Measurements from ENCODE around the gene MTERF2. TPM values are rescaled to one million over a fixed set of nuclear protein-coding genes. Genes with fewer than 3 reads are reported as not detected.

MTERF2 gene
- total RNA-seq, 1 donor from 2014 or later: 25.1 TPM

DNA sequence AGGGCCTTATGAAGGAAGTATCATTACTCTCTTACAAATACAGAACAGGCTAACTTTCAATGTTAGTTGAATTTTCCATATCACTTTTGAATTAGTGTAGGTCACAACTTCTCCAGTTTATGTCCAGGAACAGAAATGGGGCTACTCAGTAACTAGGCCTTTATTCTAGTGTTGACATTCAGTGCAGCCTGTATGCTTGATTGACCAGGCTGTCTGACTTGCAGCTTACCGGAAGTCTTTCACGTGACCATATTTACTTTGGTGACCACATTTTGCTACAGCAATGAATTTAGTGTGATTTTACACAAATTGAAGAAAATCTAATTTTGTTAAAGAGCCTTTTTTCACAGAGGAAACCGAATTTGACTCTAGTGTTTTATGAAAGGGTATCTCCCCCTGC lies 12.4 kb downstream of the MTERF2 start:
- Histone ChIP-seq H3F3A (ENCODE audit: low read depth) (peaks cover 13% of the 10 kb centered on the region), H4K20me1 (ENCODE audit: low read depth) (peaks cover 7% of the 10 kb centered on the region), H3K36me3 (no peaks in the 10 kb centered on the region), H3K79me2 (ENCODE audit: low read depth) (no peaks in the 10 kb centered on the region), H3K9me3 (ENCODE audit: low read depth) (no peaks in the 10 kb centered on the region), H3K4me1 (no peaks in the 10 kb centered on the region), H3K4me2 (no peak overlapping the region), H3K27me3 (no peaks in the 10 kb centered on the region), H3K9ac (no peak overlapping the region), H3K27ac (no peak overlapping the region), H2AFZ (replicated peaks) (no peak overlapping the region), H3K4me3 (no peak overlapping the region)
- H3K27me3 Mint-ChIP-seq (ENCODE audit: insufficient read depth, low read depth): no peaks in the 10 kb centered on the region
- H3K36me3 Mint-ChIP-seq: peaks cover 22% of the 10 kb centered on the region
- no peak for DNase-seq (ENCODE audit: low spot score)
- H3K27ac Mint-ChIP-seq: no peak overlapping the region
- H3K9me3 Mint-ChIP-seq: no peaks in the 10 kb centered on the region
- TF ChIP-seq EZH2phosphoT487 (IDR thresholded peaks at IDR 0.05): no peak
- TF ChIP-seq, protein P1, sequence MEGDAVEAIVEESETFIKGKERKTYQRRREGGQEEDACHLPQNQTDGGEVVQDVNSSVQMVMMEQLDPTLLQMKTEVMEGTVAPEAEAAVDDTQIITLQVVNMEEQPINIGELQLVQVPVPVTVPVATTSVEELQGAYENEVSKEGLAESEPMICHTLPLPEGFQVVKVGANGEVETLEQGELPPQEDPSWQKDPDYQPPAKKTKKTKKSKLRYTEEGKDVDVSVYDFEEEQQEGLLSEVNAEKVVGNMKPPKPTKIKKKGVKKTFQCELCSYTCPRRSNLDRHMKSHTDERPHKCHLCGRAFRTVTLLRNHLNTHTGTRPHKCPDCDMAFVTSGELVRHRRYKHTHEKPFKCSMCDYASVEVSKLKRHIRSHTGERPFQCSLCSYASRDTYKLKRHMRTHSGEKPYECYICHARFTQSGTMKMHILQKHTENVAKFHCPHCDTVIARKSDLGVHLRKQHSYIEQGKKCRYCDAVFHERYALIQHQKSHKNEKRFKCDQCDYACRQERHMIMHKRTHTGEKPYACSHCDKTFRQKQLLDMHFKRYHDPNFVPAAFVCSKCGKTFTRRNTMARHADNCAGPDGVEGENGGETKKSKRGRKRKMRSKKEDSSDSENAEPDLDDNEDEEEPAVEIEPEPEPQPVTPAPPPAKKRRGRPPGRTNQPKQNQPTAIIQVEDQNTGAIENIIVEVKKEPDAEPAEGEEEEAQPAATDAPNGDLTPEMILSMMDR (IDR thresholded peaks at IDR 0.05): no peak
- TF ChIP-seq EZH2 (IDR thresholded peaks at IDR 0.05): no peak
- H3K4me1 Mint-ChIP-seq: peaks cover 5% of the 10 kb centered on the region
- no peak overlapping the region for H3K4me3 Mint-ChIP-seq

DNA sequence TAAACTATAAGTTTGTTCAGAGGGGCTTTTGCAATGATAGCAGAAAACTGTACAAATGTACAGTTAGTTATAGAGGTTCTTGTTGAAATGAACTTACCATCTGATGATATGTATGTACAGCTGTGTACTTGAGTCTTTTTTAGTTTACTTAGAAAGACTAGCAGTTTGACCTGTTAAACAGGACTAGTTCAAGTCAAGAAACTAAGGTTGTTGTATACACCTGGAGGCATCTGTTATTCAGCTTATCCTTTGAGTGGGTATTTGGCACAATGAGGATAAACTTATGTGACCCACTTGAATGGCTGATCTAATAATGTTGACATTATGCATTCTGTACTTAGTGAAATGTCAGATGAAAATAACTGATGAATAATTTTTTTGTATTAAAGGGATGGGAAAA lies 13.4 kb downstream of the MTERF2 start:
- H3K27me3 Mint-ChIP-seq (ENCODE audit: insufficient read depth, low read depth): no peaks in the 10 kb centered on the region
- Histone ChIP-seq H3F3A (ENCODE audit: low read depth) (peaks cover 13% of the 10 kb centered on the region), H3K36me3 (no peaks in the 10 kb centered on the region), H3K79me2 (ENCODE audit: low read depth) (no peaks in the 10 kb centered on the region), H2AFZ (replicated peaks) (no peak overlapping the region), H3K27me3 (no peaks in the 10 kb centered on the region), H3K4me1 (no peaks in the 10 kb centered on the region), H3K4me2 (no peak overlapping the region), H3K27ac (no peak overlapping the region), H3K9me3 (ENCODE audit: low read depth) (no peaks in the 10 kb centered on the region), H3K9ac (no peak overlapping the region), H4K20me1 (ENCODE audit: low read depth) (peaks cover 7% of the 10 kb centered on the region), H3K4me3 (no peak overlapping the region)
- no peak overlapping the region for H3K4me3 Mint-ChIP-seq
- TF ChIP-seq EZH2phosphoT487 (IDR thresholded peaks at IDR 0.05): no peak
- no peaks in the 10 kb centered on the region for H3K9me3 Mint-ChIP-seq
- H3K27ac Mint-ChIP-seq: no peak overlapping the region
- peaks cover 26% of the 10 kb centered on the region for H3K36me3 Mint-ChIP-seq
- peaks cover 5% of the 10 kb centered on the region for H3K4me1 Mint-ChIP-seq
- no peak for DNase-seq (ENCODE audit: low spot score)

DNA sequence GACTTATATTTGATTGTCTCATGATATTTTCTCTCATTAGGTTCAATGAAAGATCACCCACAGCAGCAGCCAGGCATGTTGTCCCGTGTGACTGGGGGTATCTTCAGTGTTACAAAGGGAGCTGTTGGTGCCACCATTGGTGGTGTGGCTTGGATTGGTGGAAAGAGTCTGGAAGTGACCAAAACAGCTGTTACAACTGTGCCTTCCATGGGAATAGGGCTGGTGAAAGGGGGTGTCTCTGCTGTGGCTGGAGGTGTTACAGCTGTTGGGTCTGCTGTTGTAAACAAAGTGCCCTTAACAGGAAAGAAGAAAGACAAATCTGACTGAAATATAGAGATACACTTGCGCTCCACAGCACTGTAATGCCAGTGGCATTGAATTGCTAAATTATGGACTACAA lies 15.9 kb downstream of the MTERF2 start:
- Histone ChIP-seq H3K27ac (no peak overlapping the region), H3K27me3 (no peaks in the 10 kb centered on the region), H3K4me2 (no peak overlapping the region), H3K4me1 (no peaks in the 10 kb centered on the region), H3F3A (ENCODE audit: low read depth) (peaks cover 9% of the 10 kb centered on the region), H3K4me3 (no peak overlapping the region), H3K9me3 (ENCODE audit: low read depth) (no peaks in the 10 kb centered on the region), H2AFZ (replicated peaks) (no peak overlapping the region), H3K9ac (no peak overlapping the region), H3K36me3 (no peaks in the 10 kb centered on the region), H3K79me2 (ENCODE audit: low read depth) (no peaks in the 10 kb centered on the region), H4K20me1 (ENCODE audit: low read depth) (peaks cover 6% of the 10 kb centered on the region)
- Mint-ChIP-seq H3K4me1 (peaks cover 5% of the 10 kb centered on the region), H3K27me3 (ENCODE audit: insufficient read depth, low read depth) (no peaks in the 10 kb centered on the region), H3K27ac (no peak overlapping the region), H3K4me3 (no peak overlapping the region), H3K36me3 (peaks cover 36% of the 10 kb centered on the region), H3K9me3 (no peaks in the 10 kb centered on the region)
- TF ChIP-seq, protein P1 (IDR thresholded peaks at IDR 0.05): no peak
- no peak for TF ChIP-seq EZH2 (IDR thresholded peaks at IDR 0.05)
- TF ChIP-seq EZH2phosphoT487 (IDR thresholded peaks at IDR 0.05): no peak
- DNase-seq (ENCODE audit: low spot score): no peak

DNA sequence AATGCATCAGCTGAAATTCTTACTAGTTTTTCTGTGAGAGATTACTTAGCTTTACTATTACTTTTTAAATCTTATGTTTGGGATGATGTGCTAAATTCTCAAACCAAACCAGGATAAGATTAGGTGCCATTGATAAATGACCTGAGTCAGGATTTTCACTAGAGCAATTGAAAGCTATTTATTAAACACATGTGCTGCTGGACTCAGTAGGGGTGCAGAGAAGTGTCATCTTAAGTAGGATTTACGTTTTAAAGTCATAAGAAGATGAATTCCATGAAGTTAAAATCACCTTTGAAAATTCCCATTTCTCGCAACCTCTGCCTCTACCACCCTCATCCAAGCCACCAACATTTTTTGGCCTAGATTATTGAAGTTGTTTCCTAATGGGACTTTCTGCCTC lies 22.4 kb downstream of the MTERF2 start:
- H3K9me3 Mint-ChIP-seq: no peaks in the 10 kb centered on the region
- H4K20me1 ChIP-seq (ENCODE audit: low read depth): peaks cover 9% of the 10 kb centered on the region
- no peaks in the 10 kb centered on the region for H3K9me3 ChIP-seq (ENCODE audit: low read depth)
- H3K27me3 Mint-ChIP-seq (ENCODE audit: insufficient read depth, low read depth): no peaks in the 10 kb centered on the region
- TF ChIP-seq, protein P1 (IDR thresholded peaks at IDR 0.05): no peak
- no peak for TF ChIP-seq EZH2 (IDR thresholded peaks at IDR 0.05)
- TF ChIP-seq EZH2phosphoT487 (IDR thresholded peaks at IDR 0.05): no peak
- no peak for DNase-seq (ENCODE audit: low spot score)
- H2AFZ ChIP-seq (replicated peaks): no peak overlapping the region
- H3K9ac ChIP-seq: no peak overlapping the region
- H3K4me2 ChIP-seq: no peak overlapping the region
- no peaks in the 10 kb centered on the region for H3K4me1 ChIP-seq
- no peak overlapping the region for H3K4me3 Mint-ChIP-seq
- H3K4me3 ChIP-seq: no peak overlapping the region
- H3K4me1 Mint-ChIP-seq: no peaks in the 10 kb centered on the region
- H3F3A ChIP-seq (ENCODE audit: low read depth): no peaks in the 10 kb centered on the region
- H3K36me3 Mint-ChIP-seq: peaks cover 23% of the 10 kb centered on the region
- no peak overlapping the region for H3K27ac ChIP-seq
- no peak overlapping the region for H3K27ac Mint-ChIP-seq
- H3K79me2 ChIP-seq (ENCODE audit: low read depth): peaks cover 22% of the 10 kb centered on the region
- no peaks in the 10 kb centered on the region for H3K36me3 ChIP-seq
- no peaks in the 10 kb centered on the region for H3K27me3 ChIP-seq

Measured in neural progenitor cell (in vitro differentiated cells).